PC-3 (cell line): ENCODE data around the gene UCK2. TPM values are rescaled to one million over a fixed set of nuclear protein-coding genes. Genes with fewer than 3 reads are reported as not detected.

Experiments used
- ATAC-seq: fragments of 200-7000 bp; cut with Tn5 transposase; 2 replicates; pipeline ENCODE4 v1.9.1; 2020; ENCODE audit warnings: mild to moderate bottlenecking, moderate library complexity
- BruUV-seq: library from RNA; stranded (reverse); fragments of 400-500 nt; replicated peaks from 2 replicates; lab custom pipeline; 2021; lab: Mats Ljungman, UMichigan
- CTCF ChIA-PET: fragments of 300-600 bp; sonication (Branson Sonifier 250); formaldehyde crosslinking; loops from one replicate; lab custom pipeline; 2022; ENCODE audit warnings: antibody characterized with exemption; lab: Charles Lee
- POLR2A ChIA-PET: fragments of 300-600 bp; sonication (Branson Sonifier 250); formaldehyde crosslinking; loops from one replicate; lab custom pipeline; 2022; ENCODE audit warnings: antibody characterized with exemption; ENCODE audit not compliant: unreplicated experiment; lab: Charles Lee
- DNase-seq: peaks from one replicate; pipeline ENCODE4 v3.0.0-alpha.2; 2015
- H2AFZ ChIP-seq: fragments of 300-600 bp; sonication (generic); 2 replicates; pipeline ENCODE4 v1.6.0; 2016; ENCODE audit warnings: antibody characterized with exemption, low read length
- H3F3A ChIP-seq: fragments of 300-600 bp; sonication (generic); one replicate; pipeline ENCODE4 v1.6.0; 2017; ENCODE audit warnings: antibody characterized with exemption, low read length, control low read depth, mild to moderate bottlenecking; ENCODE audit not compliant: unreplicated experiment
- H3K27ac ChIP-seq: fragments of 300-600 bp; sonication (generic); 2 replicates; pipeline ENCODE4 v1.5.1; 2016; ENCODE audit warnings: mild to moderate bottlenecking, low read length
- H3K27me3 ChIP-seq: fragments of 300-600 bp; sonication (generic); 2 replicates; pipeline ENCODE4 v1.6.1; 2016; ENCODE audit warnings: low read length, mixed read lengths
- H3K36me3 ChIP-seq: fragments of 300-600 bp; sonication (generic); 2 replicates; pipeline ENCODE4 v1.6.1; 2016; ENCODE audit warnings: low read depth, mixed run types, low read length, mixed read lengths
- H3K4me1 ChIP-seq: fragments of 300-600 bp; sonication (generic); 2 replicates; pipeline ENCODE4 v1.5.1; 2016; ENCODE audit warnings: low read length; ENCODE audit not compliant: insufficient read depth
- H3K4me2 ChIP-seq: fragments of 300-600 bp; sonication (generic); 2 replicates; pipeline ENCODE4 v1.6.0; 2016; ENCODE audit warnings: low read length
- H3K4me3 ChIP-seq: fragments of 300-600 bp; sonication (generic); 2 replicates; pipeline ENCODE4 v1.5.1; 2016; ENCODE audit warnings: mild to moderate bottlenecking, low read length, mixed read lengths
- H3K79me2 ChIP-seq: fragments of 300-600 bp; sonication (generic); 2 replicates; pipeline ENCODE4 v1.6.1; 2017; ENCODE audit warnings: low read length, mixed read lengths
- H3K9ac ChIP-seq: fragments of 300-600 bp; sonication (generic); 2 replicates; pipeline ENCODE4 v1.6.0; 2016; ENCODE audit warnings: mild to moderate bottlenecking, low read length
- H3K9me2 ChIP-seq: fragments of 300-600 bp; sonication (generic); replicated peaks from 2 replicates; pipeline ENCODE4 v1.6.1; 2016; ENCODE audit warnings: mixed run types, low read length, mixed read lengths
- H3K9me3 ChIP-seq: fragments of 300-600 bp; sonication (generic); 2 replicates; pipeline ENCODE4 v1.6.1; 2016; ENCODE audit warnings: low read length, mixed read lengths
- H4K20me1 ChIP-seq: fragments of 300-600 bp; sonication (generic); 2 replicates; pipeline ENCODE4 v1.6.1; 2016; ENCODE audit warnings: low read length, mixed read lengths
- CTCF ChIP-seq: fragments of 300-600 bp; sonication (generic); conservative IDR thresholded peaks from 2 replicates; pipeline ENCODE4 v1.5.1; 2017; ENCODE audit warnings: antibody characterized with exemption, low read depth, mild to moderate bottlenecking, low read length
- EZH2 ChIP-seq: fragments of 300-600 bp; sonication (generic); IDR thresholded peaks from one replicate; pipeline ENCODE4 v1.6.1; 2017; ENCODE audit warnings: antibody characterized with exemption, mild to moderate bottlenecking, low read length; ENCODE audit not compliant: unreplicated experiment
- EZH2phosphoT487 ChIP-seq: fragments of 300-600 bp; sonication (generic); IDR thresholded peaks from 2 replicates; pipeline ENCODE4 v1.6.1; 2018; ENCODE audit warnings: mild to moderate bottlenecking, antibody characterized with exemption, low read length, borderline replicate concordance
- intact Hi-C: fragments of 100-400 bp; cut with micrococcal nuclease; formaldehyde crosslinking; loops from 2 replicates; pipeline ENCODE4 v1.9.0; 2023
- total RNA-seq: library from RNA; depleted of rRNA; stranded (reverse); fragments of >200 nt; gene quantifications from 2 replicates; pipeline ENCODE4 v1.2.3, GENCODE V29; 2014

Gene UCK2
- total RNA-seq, 1 experiment from 2014 or later, result 193 TPM

GRCh38 chr1:165911609-165912281 is 84.3 kb downstream of the UCK2 start:
- ATAC-seq (no peak), DNase-seq (no peak)
- ChIA-PET POLR2A (no interaction called here), CTCF (no interaction called here)
- H3K4me3 ChIP-seq, result no peak overlapping the region
- BruUV-seq, result no TSS peak
- peaks cover 18% of the 10 kb centered on the region; the same call in 1 of the 2 replicates for H3K36me3 ChIP-seq
- no peak overlapping the region for H3K9ac ChIP-seq
- no peaks in the 10 kb centered on the region for H3F3A ChIP-seq
- no peaks in the 10 kb centered on the region for H3K79me2 ChIP-seq
- no peak for TF ChIP-seq CTCF
- TF ChIP-seq EZH2, result no peak
- no peak for TF ChIP-seq EZH2phosphoT487
- no peak overlapping the region for H3K4me2 ChIP-seq
- H3K27ac ChIP-seq, result no peak overlapping the region
- H3K27me3 ChIP-seq, result no peaks in the 10 kb centered on the region
- intact Hi-C loops, result loop anchor here (10.0 kb wide), 1 partner anchor 517 kb away; no protein-coding TSS in a partner anchor
- no peaks in the 10 kb centered on the region for H3K9me3 ChIP-seq
- H3K9me2 ChIP-seq, result no peaks in the 10 kb centered on the region
- no peak overlapping the region for H2AFZ ChIP-seq
- H3K4me1 ChIP-seq, result no peaks in the 10 kb centered on the region
- H4K20me1 ChIP-seq, result no peaks in the 10 kb centered on the region

- H2AFZ ChIP-seq, result no peak overlapping the region
- no TSS peak for BruUV-seq
- H3K36me3 ChIP-seq, result peaks cover 11% of the 10 kb centered on the region; the same call in 1 of the 2 replicates
- no peaks in the 10 kb centered on the region for H3K9me3 ChIP-seq
- no peaks in the 10 kb centered on the region for H3K27me3 ChIP-seq
- no peak overlapping the region for H3K27ac ChIP-seq
- no peak overlapping the region for H3K4me2 ChIP-seq
- H4K20me1 ChIP-seq, result no peaks in the 10 kb centered on the region
- no peak for ATAC-seq
- no peaks in the 10 kb centered on the region for H3K79me2 ChIP-seq
- ChIA-PET POLR2A (no interaction called here), CTCF (no interaction called here)
- H3K4me3 ChIP-seq, result no peak overlapping the region
- intact Hi-C loops, result loop anchor here (10.0 kb wide), 1 partner anchor 518 kb away; no protein-coding TSS in a partner anchor
- TF ChIP-seq EZH2, result no peak
- no peak for TF ChIP-seq EZH2phosphoT487
- no peak for TF ChIP-seq CTCF
- H3K9me2 ChIP-seq, result no peaks in the 10 kb centered on the region
- no peak for DNase-seq
- H3K9ac ChIP-seq, result no peak overlapping the region
- H3K4me1 ChIP-seq, result no peaks in the 10 kb centered on the region
- no peaks in the 10 kb centered on the region for H3F3A ChIP-seq
These were observed 85.2 kb downstream of the UCK2 start for GRCh38 chr1:165912638-165913037.
